ENCODE data around the gene AUTS2.

Gene AUTS2

DNA sequence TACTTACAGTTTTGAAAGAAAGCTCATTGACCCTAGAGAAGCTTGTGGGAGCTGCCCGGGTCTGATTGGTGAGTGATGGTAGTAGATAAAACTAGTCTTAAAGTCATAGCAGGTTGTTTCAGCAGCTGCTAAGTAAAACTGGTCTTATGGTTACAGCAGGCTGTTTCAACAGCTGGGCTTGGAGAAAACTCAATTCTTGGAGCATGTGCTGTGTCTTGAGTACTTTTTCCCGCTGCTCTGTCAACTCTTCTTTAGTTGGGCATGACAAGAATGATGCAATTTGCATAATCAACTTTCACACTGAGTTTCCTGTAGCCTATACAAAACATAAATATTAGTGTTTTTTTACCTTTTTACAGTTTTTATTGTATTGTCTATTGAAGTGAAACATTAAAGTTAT is 707.9 kb downstream of the AUTS2 start:
- no peak for DNase-seq (ENCODE audit: low read depth in 2 of 2)

DNA sequence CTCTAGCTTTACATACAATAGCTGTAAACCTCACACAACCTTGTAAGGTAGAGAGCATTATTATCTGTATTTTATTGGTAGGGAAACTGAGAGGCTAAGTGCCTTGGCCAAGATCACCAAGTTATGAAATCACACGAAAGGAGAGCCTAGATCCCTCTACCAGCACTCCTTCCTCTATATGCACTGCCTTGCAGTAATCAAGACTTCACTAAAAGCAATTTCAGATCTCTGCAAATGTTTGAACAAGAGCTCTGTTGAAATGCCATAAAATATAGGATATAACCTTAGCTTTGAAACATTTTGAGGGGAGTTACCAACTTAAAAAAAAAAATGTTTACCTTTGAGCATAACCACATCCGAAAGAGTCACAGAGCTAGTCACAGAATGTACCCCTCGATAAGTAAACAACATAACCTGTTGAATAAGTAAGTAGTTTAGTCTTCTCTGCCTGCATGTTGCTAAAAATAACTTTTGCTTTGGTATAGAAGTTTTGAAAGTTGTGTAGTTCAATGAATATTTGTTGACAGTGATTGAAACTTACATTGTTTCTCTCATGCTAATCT is 709.4 kb downstream of the AUTS2 start:
- no peak for DNase-seq (ENCODE audit: low read depth in 2 of 2)

DNA sequence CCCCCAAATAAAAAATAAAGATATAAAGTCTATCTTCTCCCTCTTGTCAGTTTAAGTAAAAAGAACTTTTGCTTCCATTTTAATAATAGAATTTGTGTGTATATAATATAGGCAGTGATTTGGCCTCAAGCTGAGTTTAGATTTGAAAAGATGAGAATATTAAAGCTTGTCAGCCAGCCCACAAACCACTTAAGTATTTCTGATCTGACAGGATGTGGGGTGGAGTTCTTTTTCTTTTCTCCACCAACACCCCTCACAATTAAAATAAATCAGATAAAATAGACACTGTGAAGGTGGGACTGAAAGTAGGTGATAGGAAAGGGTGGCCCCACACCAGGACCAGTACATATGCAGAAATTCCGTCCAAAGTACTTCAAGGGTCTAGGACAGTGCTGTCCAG is 714.1 kb downstream of the AUTS2 start:
- no peak for DNase-seq (ENCODE audit: low read depth in 2 of 2)

DNA sequence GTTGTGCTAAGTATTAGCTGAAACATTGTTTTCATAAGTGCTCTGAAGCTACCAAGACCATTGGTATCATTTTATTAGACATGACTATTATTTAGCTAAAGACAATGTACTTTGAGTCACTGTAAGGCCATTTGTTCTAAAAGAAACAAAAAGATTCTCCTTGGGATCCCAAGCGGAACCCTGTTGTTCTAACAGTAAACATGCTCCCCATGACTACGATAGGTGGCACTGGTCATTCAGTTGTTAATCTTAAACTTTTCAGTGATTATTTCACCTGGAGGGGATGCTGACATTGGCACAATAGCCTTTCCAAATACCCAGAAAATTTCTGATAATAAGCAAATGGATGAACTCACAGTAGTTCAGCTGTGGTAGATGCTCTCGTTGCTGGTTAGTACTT is 715.0 kb downstream of the AUTS2 start:
- no peak for DNase-seq (ENCODE audit: low read depth in 2 of 2)

DNA sequence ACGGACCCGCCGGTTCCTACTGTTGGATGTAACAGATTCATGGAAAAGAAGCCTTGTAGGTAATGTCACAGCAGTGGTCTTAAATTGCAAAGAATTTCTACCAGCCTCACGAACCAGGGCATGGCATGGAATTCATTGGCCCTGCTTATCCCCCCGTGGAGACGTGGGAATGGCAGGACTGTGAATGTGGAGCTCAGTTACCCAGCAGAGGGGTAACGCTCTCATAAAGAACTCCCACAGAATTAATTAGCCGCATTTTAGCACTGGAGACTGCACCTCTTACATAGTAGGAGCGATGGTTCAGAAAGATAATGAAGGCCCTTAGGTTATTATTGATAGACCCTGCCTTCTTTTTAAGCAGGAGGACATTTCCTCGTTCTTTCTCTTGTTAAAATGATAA is 715.4 kb downstream of the AUTS2 start:
- DNase-seq (ENCODE audit: low read depth in 2 of 2), result no peak

DNA sequence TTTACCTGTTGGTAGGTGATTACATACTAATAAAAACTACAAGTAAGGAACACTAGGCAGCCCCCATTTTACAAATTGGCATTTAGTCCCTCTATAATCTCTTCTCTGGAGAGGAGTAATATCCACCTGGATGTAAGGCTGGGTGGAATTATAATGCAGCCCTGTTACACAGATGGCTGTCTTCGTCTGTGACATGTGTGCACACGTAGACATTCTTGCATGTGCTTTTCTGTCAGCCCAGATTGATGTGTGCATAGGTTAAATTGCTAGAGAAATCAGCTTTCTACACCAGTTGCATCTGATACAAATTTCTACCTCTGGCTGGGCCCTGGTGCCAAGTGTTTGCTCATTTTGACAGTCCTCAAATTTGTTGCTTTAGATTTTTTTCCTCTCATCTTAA is 715.9 kb downstream of the AUTS2 start:
- no peak for DNase-seq (ENCODE audit: low read depth in 2 of 2)

DNA sequence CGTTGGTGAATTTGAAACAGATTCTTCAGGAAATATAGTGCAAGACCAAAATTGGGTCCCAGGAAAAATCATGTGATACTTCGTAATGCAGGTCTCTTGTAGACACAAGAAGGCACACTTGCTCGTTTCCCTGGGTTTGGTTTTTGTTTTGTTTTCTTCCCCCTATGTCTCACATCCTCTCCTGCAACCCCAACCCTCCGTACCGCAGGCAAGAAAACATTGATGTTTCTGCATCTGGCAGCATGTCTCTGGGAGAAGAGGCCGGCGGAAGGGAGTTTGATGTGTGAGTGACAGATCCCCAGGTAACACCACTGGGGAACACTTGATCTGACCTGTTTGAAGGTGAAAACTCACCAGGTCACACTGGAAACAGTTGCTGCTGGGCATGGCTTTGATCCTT is 718.5 kb downstream of the AUTS2 start:
- no peak for DNase-seq (ENCODE audit: low read depth in 2 of 2)

DNA sequence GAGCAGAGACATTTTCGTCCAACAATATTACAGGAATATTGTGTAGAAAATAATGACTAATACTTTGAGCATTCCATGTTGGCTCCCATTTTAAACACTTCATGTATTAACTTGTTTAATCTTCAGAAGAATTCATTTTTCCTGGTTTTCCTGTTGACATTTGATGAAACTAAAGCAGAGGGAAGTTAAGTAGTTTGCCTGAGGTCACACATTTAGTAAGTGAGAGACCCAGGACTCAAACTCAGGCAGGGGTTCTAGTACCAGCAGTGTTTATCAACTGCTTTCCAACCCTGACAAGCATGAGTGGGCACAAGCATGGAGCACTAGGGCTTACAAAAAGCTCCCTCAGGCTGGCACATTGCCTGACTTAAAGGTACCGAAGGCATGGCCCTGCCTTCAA is 719.1 kb downstream of the AUTS2 start:
- DNase-seq (ENCODE audit: low read depth in 2 of 2), result no peak

DNA sequence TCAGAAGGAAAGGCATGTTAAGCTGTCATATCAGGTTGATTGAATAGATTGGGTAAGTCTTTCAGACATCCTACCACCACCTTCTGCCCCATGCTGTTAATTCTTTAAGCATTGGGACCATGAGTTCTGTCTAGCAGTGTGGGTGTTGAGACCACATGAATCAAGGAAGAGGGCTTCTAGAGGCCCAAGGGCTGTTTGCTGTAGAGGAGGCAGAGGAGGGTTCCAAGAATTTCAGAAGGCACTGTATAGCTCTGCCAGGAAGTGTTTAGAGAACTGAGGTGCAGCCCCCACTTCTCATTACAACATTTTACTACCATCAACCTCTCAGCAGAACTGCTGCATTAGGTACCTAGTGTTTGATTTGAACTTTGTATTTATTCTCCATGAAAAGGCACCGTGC is 720.2 kb downstream of the AUTS2 start:
- DNase-seq (ENCODE audit: low read depth in 2 of 2), result no peak

DNA sequence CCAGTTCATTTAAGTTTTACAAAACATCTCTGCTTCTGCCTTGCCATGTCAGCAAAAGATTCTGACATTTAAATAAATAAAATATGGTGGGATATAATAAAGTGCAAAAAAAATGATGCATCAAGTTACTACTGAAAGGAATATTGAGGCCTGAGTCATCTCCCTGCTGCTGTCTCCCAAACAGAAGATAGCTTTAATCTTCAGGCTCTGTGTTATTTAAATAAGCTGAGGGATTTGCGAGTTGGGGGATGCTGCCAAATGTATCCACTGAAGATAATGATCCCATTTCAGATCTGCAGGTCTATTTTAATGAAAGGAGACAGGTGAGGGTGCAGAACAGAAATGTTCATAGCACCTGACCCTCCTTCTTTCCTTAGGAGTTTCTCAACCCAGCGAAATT is 720.8 kb downstream of the AUTS2 start:
- DNase-seq (ENCODE audit: low read depth in 2 of 2), result no peak

DNA sequence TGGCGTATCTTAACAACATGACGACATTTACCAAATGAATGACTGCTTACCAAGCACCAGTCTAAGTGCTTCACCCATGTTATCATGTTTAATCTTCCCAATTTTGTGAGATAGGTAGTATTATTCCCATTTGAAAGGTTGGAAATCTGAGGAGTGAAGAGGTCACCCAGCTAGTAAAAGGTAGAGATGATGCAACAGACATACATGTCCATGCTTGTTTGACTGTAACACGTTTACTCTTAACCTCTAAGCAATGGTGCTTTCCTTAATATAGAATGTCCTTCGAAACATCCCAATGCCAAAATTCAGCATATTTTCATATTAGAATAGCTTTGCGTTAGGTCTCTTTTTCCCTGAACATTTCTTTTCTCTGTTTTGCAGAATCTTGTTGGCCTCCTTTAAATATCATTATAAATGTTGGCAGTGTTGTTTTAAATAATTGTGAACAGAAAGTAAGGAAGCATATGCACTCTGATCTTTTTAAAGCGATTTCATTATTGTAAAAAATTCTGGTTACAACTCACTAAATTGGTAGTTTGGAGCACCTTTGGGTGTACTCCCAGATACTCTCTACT is 722.8 kb downstream of the AUTS2 start:
- DNase-seq (ENCODE audit: low read depth in 2 of 2), result no peak

DNA sequence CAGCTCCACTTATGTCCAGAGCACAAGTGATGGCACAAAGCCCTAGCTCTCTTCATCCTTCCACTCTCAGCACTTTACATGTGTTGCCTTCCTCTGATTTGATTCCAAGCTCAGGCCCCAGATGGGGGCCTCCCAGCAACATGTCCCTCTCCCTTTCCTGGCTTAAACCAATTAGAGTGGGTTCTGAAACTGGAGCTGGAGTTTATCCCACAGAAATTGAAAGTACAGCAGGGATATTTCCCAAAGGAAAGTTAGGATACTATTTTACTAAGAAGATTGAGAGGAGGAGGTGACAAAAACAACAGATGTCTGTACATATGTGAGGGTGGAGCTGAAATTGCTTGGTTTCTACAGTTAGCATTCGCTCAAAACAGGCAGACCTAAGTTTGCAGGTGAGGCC is 724.6 kb downstream of the AUTS2 start:
- no peak for DNase-seq (ENCODE audit: low read depth in 2 of 2)

DNA sequence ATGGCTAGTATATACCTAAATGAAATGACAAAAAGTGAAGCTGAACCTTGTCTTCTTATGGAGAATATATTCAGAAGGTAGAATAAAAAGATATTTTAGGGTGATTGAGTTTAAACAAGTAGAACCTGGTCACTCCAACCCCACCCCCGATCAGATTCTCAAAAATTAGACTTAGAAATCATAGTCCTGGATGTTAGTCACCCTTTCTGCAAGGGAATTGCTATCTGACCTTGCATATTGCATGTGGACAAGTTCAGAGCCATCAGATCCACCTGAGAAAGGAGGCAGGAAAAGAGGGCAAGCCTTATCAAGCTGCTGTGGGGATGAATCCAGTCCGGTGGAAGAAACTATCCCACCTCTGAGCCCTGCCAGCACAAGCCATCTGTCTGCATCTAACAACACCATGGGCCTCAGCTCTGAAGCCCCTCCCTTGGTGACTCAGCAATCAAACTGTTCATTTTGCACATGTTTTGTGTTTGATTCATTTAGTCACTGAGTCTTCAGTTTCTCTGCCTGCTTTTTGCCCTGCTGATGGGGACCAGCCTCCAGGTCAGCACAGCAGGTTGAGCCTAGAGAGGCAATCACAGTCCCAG is 727.3 kb downstream of the AUTS2 start:
- no peak for DNase-seq (ENCODE audit: low read depth in 2 of 2)

DNA sequence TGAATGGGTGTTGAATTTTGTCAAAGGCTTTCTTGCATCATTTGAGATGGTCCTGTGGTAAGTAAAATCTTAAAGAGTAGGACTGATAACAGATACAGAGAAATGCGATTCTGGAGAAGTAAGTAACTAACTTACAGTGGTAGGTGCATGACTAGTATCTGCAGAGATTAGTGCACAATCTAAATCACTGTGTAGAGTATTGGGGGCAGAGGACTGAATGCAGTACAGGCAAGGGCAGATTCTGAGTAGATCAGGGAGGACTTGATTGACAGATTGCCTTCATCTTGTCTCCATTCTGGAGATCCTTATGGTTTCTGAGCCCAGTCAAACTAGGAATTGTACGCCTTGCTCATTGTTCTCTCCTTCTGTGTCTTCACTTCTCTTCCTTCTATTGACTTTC is 736.0 kb downstream of the AUTS2 start:
- no peak for DNase-seq (ENCODE audit: low read depth in 2 of 2)

DNA sequence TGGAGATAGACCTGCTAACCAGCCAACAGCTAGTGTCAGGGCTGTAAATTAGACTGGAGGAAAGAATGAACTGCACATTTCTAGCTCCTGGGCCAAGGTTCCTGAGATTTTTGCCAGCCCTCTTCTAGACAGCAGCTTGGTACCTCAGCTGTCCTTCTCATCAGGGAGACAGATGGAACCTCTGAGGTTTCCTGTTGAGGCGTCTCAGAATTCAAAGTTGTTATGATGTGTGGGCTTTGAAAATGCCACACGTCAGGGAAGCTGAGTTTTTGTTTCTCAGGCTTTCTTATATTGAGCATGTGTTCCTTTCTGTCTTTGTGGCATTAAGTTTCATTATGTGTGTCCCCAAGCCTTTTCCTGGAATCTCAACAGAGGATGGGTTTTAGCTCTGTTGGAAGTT is 736.6 kb downstream of the AUTS2 start:
- no peak for DNase-seq (ENCODE audit: low read depth in 2 of 2)

DNA sequence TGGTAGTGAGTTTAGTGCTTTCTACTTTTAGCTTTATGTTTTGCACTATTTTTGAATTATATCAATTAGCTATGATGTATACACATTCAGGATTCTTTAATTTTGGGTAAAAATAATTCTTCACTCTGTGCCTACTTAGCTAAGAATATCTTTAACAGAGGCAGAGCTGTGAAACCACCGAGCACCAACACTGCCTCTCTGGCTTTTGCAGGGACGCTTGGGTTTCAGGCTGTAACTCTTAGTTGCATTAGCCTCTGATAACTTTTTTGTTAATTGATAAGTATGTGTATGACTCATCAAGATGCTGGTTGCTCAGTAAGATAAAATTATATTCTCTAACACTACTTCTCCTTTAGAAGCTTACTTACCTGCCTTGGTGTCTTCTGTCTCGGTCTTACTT is 738.3 kb downstream of the AUTS2 start:
- no peak for DNase-seq (ENCODE audit: low read depth in 2 of 2)

DNA sequence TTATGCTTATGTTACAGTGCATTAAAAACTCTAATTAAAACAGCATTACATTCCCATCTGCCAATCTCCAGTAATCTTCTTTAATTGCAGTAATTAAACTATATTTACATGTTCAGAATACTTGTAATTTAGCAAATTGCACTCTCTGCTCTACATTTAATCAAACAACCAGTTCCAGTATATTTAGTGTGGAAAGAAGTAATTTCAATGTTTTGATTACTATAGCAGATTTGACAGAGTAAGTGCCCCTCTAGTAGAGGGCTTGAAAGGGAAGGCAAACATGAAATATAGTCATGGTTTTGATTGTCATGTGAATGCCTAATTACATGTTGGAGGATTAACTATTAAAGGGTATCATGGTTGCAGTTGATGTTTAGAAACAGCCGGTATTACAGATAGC is 739.7 kb downstream of the AUTS2 start:
- DNase-seq (ENCODE audit: low read depth in 2 of 2), result no peak

DNA sequence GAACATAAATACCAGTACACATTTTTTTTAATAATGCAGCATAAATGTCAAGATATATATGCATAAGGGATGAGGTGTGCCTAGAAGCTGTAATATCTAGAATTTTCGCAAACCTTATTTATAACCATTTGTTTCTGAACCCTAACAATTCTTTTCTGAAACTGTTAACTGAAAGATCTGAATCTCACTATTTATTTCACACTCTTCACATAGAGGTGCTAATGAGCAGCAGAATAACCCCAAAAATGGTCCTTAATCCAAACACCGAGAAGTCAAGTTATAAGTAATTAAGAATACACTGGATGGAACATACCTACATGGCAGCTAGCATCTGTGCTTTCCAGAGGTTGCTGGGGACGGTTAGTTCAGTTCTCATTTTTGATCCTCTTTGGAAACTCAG is 742.0 kb downstream of the AUTS2 start:
- DNase-seq (ENCODE audit: low read depth in 2 of 2), result no peak

DNA sequence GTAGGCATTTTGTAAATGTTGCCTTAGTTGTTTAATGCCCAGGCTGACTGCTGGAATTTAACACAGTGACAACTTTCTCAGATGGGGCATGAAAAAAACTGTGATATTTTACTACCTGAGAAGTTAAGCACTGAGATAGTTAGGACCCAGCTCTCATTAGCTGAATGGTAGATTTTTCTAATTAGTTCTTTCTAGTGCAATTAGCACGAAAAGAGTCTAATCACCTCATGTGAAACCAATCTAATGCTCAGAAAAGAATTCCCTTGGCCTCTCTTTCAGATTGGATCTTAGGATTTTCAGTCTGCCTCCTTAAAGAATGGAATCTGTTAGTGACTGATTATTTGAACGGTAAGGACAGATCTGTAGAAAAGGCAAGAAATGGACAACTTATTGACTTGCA is 743.2 kb downstream of the AUTS2 start:
- DNase-seq (ENCODE audit: low read depth in 2 of 2), result no peak

DNA sequence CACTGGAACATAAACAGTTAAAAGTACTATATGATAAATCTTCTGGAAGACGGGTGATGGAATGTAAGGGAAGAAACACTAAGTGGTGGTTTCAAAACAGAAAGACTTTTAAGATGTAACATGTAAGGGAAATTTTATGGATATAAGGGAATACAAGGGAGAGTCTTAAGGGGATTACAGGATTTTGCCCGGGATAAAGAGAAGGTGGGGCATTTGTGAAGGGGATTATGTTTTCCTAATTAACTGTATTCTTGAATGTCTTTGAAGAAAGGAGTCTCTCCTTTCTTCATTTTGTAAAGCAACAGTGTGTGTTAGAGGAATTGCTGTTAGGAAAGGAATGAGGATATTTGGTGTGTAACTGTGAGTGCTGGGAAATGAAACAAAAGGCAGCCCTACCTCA is 745.2 kb downstream of the AUTS2 start:
- no peak for DNase-seq (ENCODE audit: low read depth in 2 of 2)

DNA sequence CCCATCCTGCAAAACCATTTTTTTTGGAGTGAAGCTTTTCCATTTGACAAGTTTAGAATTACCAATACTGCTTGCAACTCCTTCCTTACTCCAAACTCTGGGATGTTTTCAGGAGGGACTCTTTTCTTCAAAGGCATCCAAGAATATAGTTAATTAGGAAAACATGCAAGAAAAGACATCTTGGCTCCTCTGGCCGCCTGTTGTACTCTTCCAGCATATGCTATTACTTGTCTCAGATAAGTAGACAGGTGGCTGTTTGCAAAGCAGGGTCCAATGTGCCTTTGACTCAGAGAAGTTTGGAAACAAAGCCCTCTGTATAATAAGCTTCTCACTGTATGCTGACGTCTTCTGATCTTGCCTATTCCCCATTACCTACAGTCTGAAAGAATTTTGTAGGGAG is 746.5 kb downstream of the AUTS2 start:
- no peak for DNase-seq (ENCODE audit: low read depth in 2 of 2)

DNA sequence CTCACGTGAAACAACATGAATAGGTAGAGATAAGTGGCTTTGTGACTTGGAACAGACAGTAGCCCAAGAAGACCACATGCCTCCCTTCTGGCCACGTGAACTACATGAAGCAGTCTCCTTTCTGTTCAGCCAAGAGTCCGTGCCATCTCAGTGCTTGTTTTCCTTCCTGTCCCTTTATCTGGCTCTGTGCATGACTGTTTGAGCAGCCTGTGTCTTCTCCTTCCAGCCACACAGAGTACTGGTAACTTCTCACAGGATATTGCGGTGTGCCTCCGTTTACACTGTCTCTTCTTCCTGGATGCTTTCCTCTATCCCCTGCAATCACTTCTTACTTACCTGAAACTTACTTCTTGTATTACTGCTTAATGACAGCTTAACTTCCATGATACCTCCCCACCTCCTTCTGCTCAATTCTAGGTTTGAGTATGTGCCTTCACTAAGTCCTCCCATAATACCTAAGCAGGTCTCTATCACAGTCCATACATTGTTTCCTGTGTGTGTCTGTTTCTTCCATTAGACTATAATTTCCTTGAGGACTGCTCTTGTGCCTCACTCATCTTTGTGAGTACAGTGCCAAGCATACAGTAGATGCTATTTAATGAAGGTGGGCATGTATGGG is 748.7 kb downstream of the AUTS2 start:
- no peak for DNase-seq (ENCODE audit: low read depth in 2 of 2)

DNA sequence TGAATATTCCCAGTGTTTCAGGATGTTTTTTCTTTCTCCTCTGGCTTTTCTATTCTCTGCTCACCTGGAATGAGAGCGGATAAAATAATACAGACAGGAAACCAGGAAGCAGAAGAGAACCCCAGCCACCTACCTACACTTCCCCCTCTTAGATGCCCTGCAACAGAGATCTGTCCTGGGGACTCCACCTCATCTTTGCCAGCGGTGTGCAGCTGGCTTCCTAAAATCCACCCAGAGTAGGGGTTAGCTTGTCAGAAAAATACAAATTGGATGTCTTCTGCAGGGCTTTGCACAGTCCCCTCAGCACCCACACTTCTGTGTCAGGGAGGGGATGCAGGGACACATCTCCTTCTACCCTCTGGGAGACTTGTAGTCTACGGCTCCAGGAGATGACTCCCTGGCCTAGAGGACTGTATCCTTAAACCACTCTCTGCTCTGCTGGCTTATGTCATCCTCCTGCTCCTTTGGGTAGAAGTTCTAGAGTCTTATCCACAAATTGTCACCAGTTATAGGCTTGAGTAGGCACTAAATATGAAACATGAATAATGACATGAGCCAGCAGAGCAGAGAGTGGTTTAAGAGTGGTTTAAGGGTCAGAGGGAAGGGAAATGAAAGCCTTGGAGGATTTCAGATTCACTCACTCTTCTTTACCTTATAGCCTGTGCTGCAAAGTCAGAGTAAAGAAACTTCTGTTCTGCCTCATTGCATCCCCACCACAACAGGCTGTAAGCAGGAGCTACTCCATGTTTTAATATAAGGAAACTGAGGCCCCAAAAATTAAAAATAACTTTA is 749.4 kb downstream of the AUTS2 start:
- DNase-seq (ENCODE audit: low read depth in 2 of 2), result no peak

All from stimulated activated CD8-positive, alpha-beta memory T cell treated with anti-CD3 and anti-CD28 coated beads, Interleukin-2, amount 100 ng/mL, for 1 hour (primary cell).